Hepatocyte (in vitro differentiated cells): ENCODE measurements around the gene THUMPD3. TPM values are rescaled to one million over a fixed set of nuclear protein-coding genes. Genes with fewer than 3 reads are reported as not detected.

Experiments
- DNase-seq: peaks from one replicate; pipeline ENCODE4 v3.0.0-alpha.2; 2016; ENCODE audit warnings: low spot score
- H2AFZ ChIP-seq: fragments of 200-600 bp; sonication (generic); 2 replicates; pipeline ENCODE4 v1.6.0; 2016; ENCODE audit warnings: antibody characterized with exemption, mild to moderate bottlenecking
- H3K27ac ChIP-seq: fragments of 200-600 bp; sonication (generic); 2 replicates; pipeline ENCODE4 v1.5.1; 2016; ENCODE audit warnings: mild to moderate bottlenecking
- H3K27me3 ChIP-seq: fragments of 200-600 bp; sonication (generic); 2 replicates; pipeline ENCODE4 v1.6.1; 2016
- H3K36me3 ChIP-seq: fragments of 200-600 bp; sonication (generic); replicated peaks from 2 replicates; pipeline ENCODE4 v1.5.1; 2016; ENCODE audit warnings: low read depth; ENCODE audit not compliant: insufficient read depth
- H3K4me1 ChIP-seq: fragments of 200-600 bp; sonication (generic); 2 replicates; pipeline ENCODE4 v1.5.1; 2016; ENCODE audit warnings: mild to moderate bottlenecking, moderate library complexity; ENCODE audit not compliant: insufficient read depth
- H3K4me2 ChIP-seq: fragments of 200-600 bp; sonication (generic); 2 replicates; pipeline ENCODE4 v1.6.0; 2016
- H3K4me3 ChIP-seq: fragments of 200-600 bp; sonication (generic); 2 replicates; pipeline ENCODE4 v1.5.1; 2016; ENCODE audit warnings: mild to moderate bottlenecking
- H3K79me2 ChIP-seq: fragments of 200-600 bp; sonication (generic); 2 replicates; pipeline ENCODE4 v1.6.0; 2017; ENCODE audit warnings: mild to moderate bottlenecking
- H3K9me2 ChIP-seq: fragments of 200-600 bp; sonication (generic); replicated peaks from 2 replicates; pipeline ENCODE4 v1.6.0; 2017; ENCODE audit warnings: mild to moderate bottlenecking; ENCODE audit not compliant: insufficient read depth
- H3K9me3 ChIP-seq: fragments of 200-600 bp; sonication (generic); 2 replicates; pipeline ENCODE4 v1.5.1; 2016; ENCODE audit warnings: low read depth, mild to moderate bottlenecking
- H4K20me1 ChIP-seq: fragments of 200-600 bp; sonication (generic); 2 replicates; pipeline ENCODE4 v1.6.0; 2016; ENCODE audit warnings: mild to moderate bottlenecking; ENCODE audit not compliant: insufficient read depth, poor library complexity, severe bottlenecking
- CTCF ChIP-seq: fragments of 200-600 bp; sonication (generic); IDR thresholded peaks from 2 replicates; pipeline ENCODE4 v1.5.1; 2016; ENCODE audit warnings: antibody characterized with exemption, mild to moderate bottlenecking; ENCODE audit not compliant: poor library complexity
- EZH2 ChIP-seq: fragments of 200-600 bp; sonication (generic); IDR thresholded peaks from 2 replicates; pipeline ENCODE4 v1.6.1; 2016; ENCODE audit warnings: antibody characterized with exemption, mild to moderate bottlenecking, borderline replicate concordance
- EZH2phosphoT487 ChIP-seq: fragments of 200-600 bp; sonication (generic); IDR thresholded peaks from one replicate; pipeline ENCODE4 v1.6.1; 2018; ENCODE audit warnings: antibody characterized with exemption, mild to moderate bottlenecking, low read depth, moderate library complexity; ENCODE audit not compliant: unreplicated experiment, severe bottlenecking
- WGBS: methylation state at CpG from one replicate; pipeline ENCODE4 v1.1.6; 2016; ENCODE audit warnings: low lambda C conversion rate; ENCODE audit errors: missing lambda C conversion rate; 5-methylcytosine and 5-hydroxymethylcytosine counted together
- polyA plus RNA-seq: library from polyadenylated mRNA; unstranded; fragments of >200 nt; fragmentation: Nextera tagmentation; extraction: Ambion mirVana; gene quantifications from 2 replicates; pipeline ENCODE4 v1.2.1, GENCODE V29; 2016
- total RNA-seq: library from RNA; depleted of rRNA; stranded (reverse); fragments of >200 nt; gene quantifications from 2 replicates; pipeline ENCODE4 v1.2.3, GENCODE V29; 2014

THUMPD3 gene
- total and polyA plus RNA-seq, 2 experiments from 2014 or later = 17.3 to 22.7 TPM

GRCh38 chr3:9346141-9346540 lies 16.7 kb upstream of the THUMPD3 start:
- Histone ChIP-seq H3K79me2 (no peaks in the 10 kb centered on the region), H3K36me3 (no peaks in the 10 kb centered on the region), H3K27ac (no peak overlapping the region), H3K9me2 (no peaks in the 10 kb centered on the region), H3K27me3 (no peaks in the 10 kb centered on the region), H3K4me2 (no peak overlapping the region), H2AFZ (no peak overlapping the region), H3K4me3 (no peak overlapping the region), H4K20me1 (no peaks in the 10 kb centered on the region), H3K9me3 (no peaks in the 10 kb centered on the region), H3K4me1 (peaks cover 21% of the 10 kb centered on the region)
- DNase-seq = no peak
- TF ChIP-seq EZH2phosphoT487 (no peak), CTCF (no peak), EZH2 (no peak)
- 100% methylated on average over 1 of the region's 1 CpG for WGBS

DNA sequence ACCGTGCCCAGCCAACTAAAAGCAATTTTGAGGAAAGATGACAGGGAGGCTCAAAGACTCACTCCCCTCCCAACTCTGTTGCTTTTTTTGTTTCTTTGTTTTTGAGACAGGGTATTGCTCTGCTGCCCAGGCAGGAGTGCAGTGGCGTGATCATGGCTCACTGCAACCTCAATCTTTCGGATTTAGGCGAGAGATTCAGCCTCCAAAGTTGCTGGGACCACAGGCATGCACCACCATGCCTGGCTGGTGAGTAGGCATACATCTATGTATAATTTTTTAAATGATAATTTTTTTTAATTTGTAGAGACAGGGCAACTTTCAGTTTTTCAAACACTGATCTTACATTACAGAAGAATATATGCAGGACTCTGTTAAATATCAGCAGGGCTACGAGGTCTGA lies 15.8 kb upstream of the THUMPD3 start:
- Histone ChIP-seq H3K9me2 (no peaks in the 10 kb centered on the region), H4K20me1 (no peaks in the 10 kb centered on the region), H3K27me3 (no peaks in the 10 kb centered on the region), H3K4me2 (no peak overlapping the region), H2AFZ (no peak overlapping the region), H3K27ac (no peak overlapping the region), H3K4me3 (no peak overlapping the region), H3K36me3 (no peaks in the 10 kb centered on the region), H3K9me3 (no peaks in the 10 kb centered on the region), H3K4me1 (peaks cover 30% of the 10 kb centered on the region), H3K79me2 (no peaks in the 10 kb centered on the region)
- 85% methylated on average over 5 of the region's 5 CpGs for WGBS
- TF ChIP-seq EZH2 (no peak), EZH2phosphoT487 (no peak), CTCF (no peak)
- no peak for DNase-seq

- no peaks in the 10 kb centered on the region for H3K79me2 ChIP-seq
- no peaks in the 10 kb centered on the region for H3K9me2 ChIP-seq
- no peak overlapping the region for H3K4me2 ChIP-seq
- H3K4me3 ChIP-seq = no peak overlapping the region
- H3K27ac ChIP-seq = no peak overlapping the region
- H3K27me3 ChIP-seq = no peaks in the 10 kb centered on the region
- no peak overlapping the region for H2AFZ ChIP-seq
- WGBS = 45% methylated on average over 2 of the region's 2 CpGs
- no peak for DNase-seq
- H4K20me1 ChIP-seq = no peaks in the 10 kb centered on the region
- H3K36me3 ChIP-seq = no peaks in the 10 kb centered on the region
- TF ChIP-seq EZH2 = no peak
- no peaks in the 10 kb centered on the region for H3K9me3 ChIP-seq
- H3K4me1 ChIP-seq = peaks cover 31% of the 10 kb centered on the region
These were observed 15.0 kb upstream of the THUMPD3 start for GRCh38 chr3:9347887-9348286.

DNA sequence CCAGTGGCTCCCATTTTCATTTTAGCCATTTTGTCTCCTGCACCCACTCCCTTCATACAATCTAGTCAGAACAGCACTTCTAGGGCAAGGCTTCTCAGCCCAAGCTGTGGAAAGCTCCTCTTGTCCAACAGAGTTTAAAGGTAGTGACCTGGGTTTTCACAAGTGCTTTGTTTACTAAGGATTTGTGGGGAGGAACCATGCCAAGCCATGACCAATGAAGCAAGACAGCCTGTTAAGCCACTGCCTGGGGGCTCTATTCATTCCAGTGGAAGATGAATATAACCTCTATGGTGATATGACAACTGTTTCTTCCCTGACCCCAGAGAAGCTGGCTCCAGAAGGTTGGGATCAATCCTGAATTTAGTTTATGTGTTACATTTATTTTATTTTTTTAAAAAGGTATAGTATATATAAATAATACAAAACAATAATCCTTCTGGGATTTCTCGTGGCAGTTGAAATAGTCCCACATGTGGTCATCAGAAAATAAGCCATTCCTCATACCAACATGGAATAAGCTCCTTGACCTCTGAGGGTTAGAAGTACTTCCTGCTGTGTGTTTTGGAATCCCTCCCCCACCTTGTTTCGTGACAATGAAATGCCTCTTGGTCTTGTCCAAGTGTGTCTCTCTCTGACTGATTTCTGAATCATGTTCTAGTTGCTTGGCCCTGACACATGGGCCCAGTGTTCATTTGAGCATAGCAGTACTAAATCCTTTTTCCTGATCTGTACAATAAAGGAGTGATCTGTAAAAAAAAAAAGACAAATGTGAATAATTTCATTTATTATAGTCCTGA lies 13.3 kb upstream of the THUMPD3 start:
- peaks cover 36% of the 10 kb centered on the region for H3K4me1 ChIP-seq
- H3K27ac ChIP-seq = peak overlapping the region; percentile 64
- 71% methylated on average over 2 of the region's 2 CpGs for WGBS
- H3K9me2 ChIP-seq = no peaks in the 10 kb centered on the region
- H3K4me3 ChIP-seq = no peak overlapping the region
- H3K4me2 ChIP-seq = no peak overlapping the region
- no peaks in the 10 kb centered on the region for H3K27me3 ChIP-seq
- H3K79me2 ChIP-seq = no peaks in the 10 kb centered on the region
- H3K36me3 ChIP-seq = no peaks in the 10 kb centered on the region
- no peaks in the 10 kb centered on the region for H3K9me3 ChIP-seq
- TF ChIP-seq CTCF = no peak
- H2AFZ ChIP-seq = no peak overlapping the region
- H4K20me1 ChIP-seq = no peaks in the 10 kb centered on the region
- DNase-seq = peak; percentile 17
